ENCODE results near the gene SLC8A1.

The SLC8A1 gene

GRCh38 chr2:40219141-40219540 is 232.7 kb downstream of the SLC8A1 start:
- ChIA-PET CTCF (no interaction called here), POLR2A (ENCODE audit: low non-redundant PET) (no interaction called here)
- H3K27ac ChIP-seq = no peak overlapping the region
- no peak for TF ChIP-seq CTCF (conservative IDR thresholded peaks at IDR 0.05; ENCODE audit: low read depth)
- no peak for DNase-seq (ENCODE audit: low spot score)

- no peak for TF ChIP-seq CTCF (conservative IDR thresholded peaks at IDR 0.05; ENCODE audit: low read depth)
- ChIA-PET CTCF (no interaction called here), POLR2A (ENCODE audit: low non-redundant PET) (no interaction called here)
- no peak overlapping the region for H3K27ac ChIP-seq
- DNase-seq (ENCODE audit: low spot score) = no peak
Observed at GRCh38 chr2:40218679-40219078, 233.2 kb downstream of the SLC8A1 start.

GRCh38 chr2:40213619-40214018 is 238.3 kb downstream of the SLC8A1 start:
- POLR2A ChIA-PET (ENCODE audit: low non-redundant PET) = no interaction called here

GRCh38 chr2:40213071-40213470 is 238.8 kb downstream of the SLC8A1 start:
- H3K27ac ChIP-seq = no peak overlapping the region
- DNase-seq (ENCODE audit: low spot score) = no peak
- POLR2A ChIA-PET (ENCODE audit: low non-redundant PET) = no interaction called here
- peak; percentile 42 for TF ChIP-seq CTCF (conservative IDR thresholded peaks at IDR 0.05; ENCODE audit: low read depth)
- CTCF ChIA-PET = interaction anchor here (1.0 to 1.5 kb wide), 2 partner anchors 180 to 275 kb away, joined by 3 to 4 read pairs; no protein-coding TSS in a partner anchor

More at GRCh38 chr2:40213619-40214018, 238.3 kb downstream of the SLC8A1 start:
- no peak for TF ChIP-seq CTCF (conservative IDR thresholded peaks at IDR 0.05; ENCODE audit: low read depth)
- DNase-seq (ENCODE audit: low spot score) = no peak
- CTCF ChIA-PET = interaction anchor here (0.6 to 1.5 kb wide), 2 partner anchors 274 to 351 kb away, joined by 3 to 4 read pairs; no protein-coding TSS in a partner anchor
- H3K27ac ChIP-seq = no peak overlapping the region

GRCh38 chr2:40210968-40211353 is 240.9 kb downstream of the SLC8A1 start:
- no peak overlapping the region for H3K27ac ChIP-seq
- TF ChIP-seq CTCF (conservative IDR thresholded peaks at IDR 0.05; ENCODE audit: low read depth) = no peak
- ChIA-PET CTCF (no interaction called here), POLR2A (ENCODE audit: low non-redundant PET) (no interaction called here)
- no peak for DNase-seq (ENCODE audit: low spot score)

GRCh38 chr2:40210344-40210967 is 241.4 kb downstream of the SLC8A1 start:
- ChIA-PET CTCF (no interaction called here), POLR2A (ENCODE audit: low non-redundant PET) (no interaction called here)
- TF ChIP-seq CTCF (conservative IDR thresholded peaks at IDR 0.05; ENCODE audit: low read depth) = no peak

More at GRCh38 chr2:40210344-40210967, 241.4 kb downstream of the SLC8A1 start:
- no peak overlapping the region for H3K27ac ChIP-seq
- no peak for DNase-seq (ENCODE audit: low spot score)
